ENCODE data around the gene MRPL53. TPM values are rescaled to one million over a fixed set of nuclear protein-coding genes. Genes with fewer than 3 reads are reported as not detected.

The MRPL53 gene
- total and polyA plus RNA-seq, 9 of the 15 experiments (the other 6 are each of a cell fraction or from before 2014, with no cell fraction given), result 11.5 to 87.9 (median 41.1) TPM

GRCh38 chr2:74502720-74503505 lies 30.4 kb upstream of the MRPL53 start (continued):
- TF ChIP-seq THRB (CRISPR knock-in tag; conservative IDR thresholded peaks at IDR 0.05), result no peak
- peak; percentile 79 for TF ChIP-seq ARID1B (IDR thresholded peaks at IDR 0.05)
- TF ChIP-seq HEY1 (CRISPR knock-in tag; IDR thresholded peaks at IDR 0.05; ENCODE audit: borderline replicate concordance), result no peak; the same call in 1 of the 2 replicates
- peak; percentile 94 for TF ChIP-seq RBFOX2 (IDR thresholded peaks at IDR 0.05; ENCODE audit: low read depth, low read length)
- TF ChIP-seq, protein P1, sequence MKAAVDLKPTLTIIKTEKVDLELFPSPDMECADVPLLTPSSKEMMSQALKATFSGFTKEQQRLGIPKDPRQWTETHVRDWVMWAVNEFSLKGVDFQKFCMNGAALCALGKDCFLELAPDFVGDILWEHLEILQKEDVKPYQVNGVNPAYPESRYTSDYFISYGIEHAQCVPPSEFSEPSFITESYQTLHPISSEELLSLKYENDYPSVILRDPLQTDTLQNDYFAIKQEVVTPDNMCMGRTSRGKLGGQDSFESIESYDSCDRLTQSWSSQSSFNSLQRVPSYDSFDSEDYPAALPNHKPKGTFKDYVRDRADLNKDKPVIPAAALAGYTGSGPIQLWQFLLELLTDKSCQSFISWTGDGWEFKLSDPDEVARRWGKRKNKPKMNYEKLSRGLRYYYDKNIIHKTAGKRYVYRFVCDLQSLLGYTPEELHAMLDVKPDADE (conservative IDR thresholded peaks at IDR 0.05; ENCODE audit: control insufficient read depth, low read depth, low read length), result 0 out of 2 replicates have a peak, but pooled peaks have one; percentile 47
- TF ChIP-seq NFE2 (IDR thresholded peaks at IDR 0.05; ENCODE audit: low read depth), result peak; percentile 15; the same call in 1 of the 2 replicates
- TF ChIP-seq, protein P2, sequence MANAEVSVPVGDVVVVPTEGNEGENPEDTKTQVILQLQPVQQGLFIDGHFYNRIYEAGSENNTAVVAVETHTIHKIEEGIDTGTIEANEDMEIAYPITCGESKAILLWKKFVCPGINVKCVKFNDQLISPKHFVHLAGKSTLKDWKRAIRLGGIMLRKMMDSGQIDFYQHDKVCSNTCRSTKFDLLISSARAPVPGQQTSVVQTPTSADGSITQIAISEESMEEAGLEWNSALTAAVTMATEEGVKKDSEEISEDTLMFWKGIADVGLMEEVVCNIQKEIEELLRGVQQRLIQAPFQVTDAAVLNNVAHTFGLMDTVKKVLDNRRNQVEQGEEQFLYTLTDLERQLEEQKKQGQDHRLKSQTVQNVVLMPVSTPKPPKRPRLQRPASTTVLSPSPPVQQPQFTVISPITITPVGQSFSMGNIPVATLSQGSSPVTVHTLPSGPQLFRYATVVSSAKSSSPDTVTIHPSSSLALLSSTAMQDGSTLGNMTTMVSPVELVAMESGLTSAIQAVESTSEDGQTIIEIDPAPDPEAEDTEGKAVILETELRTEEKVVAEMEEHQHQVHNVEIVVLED (CRISPR knock-in tag; IDR thresholded peaks at IDR 0.05), result peak; percentile 5; the same call in 1 of the 2 replicates
- TF ChIP-seq TEAD1 (CRISPR knock-in tag; IDR thresholded peaks at IDR 0.05), result no peak
- TF ChIP-seq TFE3 (CRISPR knock-in tag; IDR thresholded peaks at IDR 0.05), result peak; percentile 92
- peak; percentile 56 to 65 for TF ChIP-seq NRF1 (conservative IDR thresholded peaks at IDR 0.05 in 1 of 2, IDR thresholded peaks at IDR 0.05 in 1 of 2)
- TF ChIP-seq SMARCC2 (IDR thresholded peaks at IDR 0.05; ENCODE audit: low read depth), result no peak
- TF ChIP-seq SREBF1 (IDR thresholded peaks at IDR 0.05; ENCODE audit: borderline replicate concordance, low read depth, low read length), result no peak
- TF ChIP-seq PPARD (CRISPR knock-in tag; IDR thresholded peaks at IDR 0.05), result no peak
